OCI-LY3 (cell line): Measurements from ENCODE around the gene EPS8L1.
A peak's percentile ranks its signal among the peaks of the same experiment; 100 is the strongest.

Experiments used
- EZH2phosphoT487 ChIP-seq: fragments of 200-600 bp; shearing (Covaris generic); IDR thresholded peaks from 2 replicates; pipeline ENCODE4 v1.6.1; 2018; ENCODE audit warnings: antibody characterized with exemption, mixed run types, low read depth
- TF ChIP-seq, protein P1 (sequence below): fragments of 200-600, 300-600 bp; sonication (generic); IDR thresholded peaks from 2 replicates; pipeline ENCODE4 v1.5.1; 2014; ENCODE audit warnings: antibody characterized with exemption, low read length, low read depth

DNA sequence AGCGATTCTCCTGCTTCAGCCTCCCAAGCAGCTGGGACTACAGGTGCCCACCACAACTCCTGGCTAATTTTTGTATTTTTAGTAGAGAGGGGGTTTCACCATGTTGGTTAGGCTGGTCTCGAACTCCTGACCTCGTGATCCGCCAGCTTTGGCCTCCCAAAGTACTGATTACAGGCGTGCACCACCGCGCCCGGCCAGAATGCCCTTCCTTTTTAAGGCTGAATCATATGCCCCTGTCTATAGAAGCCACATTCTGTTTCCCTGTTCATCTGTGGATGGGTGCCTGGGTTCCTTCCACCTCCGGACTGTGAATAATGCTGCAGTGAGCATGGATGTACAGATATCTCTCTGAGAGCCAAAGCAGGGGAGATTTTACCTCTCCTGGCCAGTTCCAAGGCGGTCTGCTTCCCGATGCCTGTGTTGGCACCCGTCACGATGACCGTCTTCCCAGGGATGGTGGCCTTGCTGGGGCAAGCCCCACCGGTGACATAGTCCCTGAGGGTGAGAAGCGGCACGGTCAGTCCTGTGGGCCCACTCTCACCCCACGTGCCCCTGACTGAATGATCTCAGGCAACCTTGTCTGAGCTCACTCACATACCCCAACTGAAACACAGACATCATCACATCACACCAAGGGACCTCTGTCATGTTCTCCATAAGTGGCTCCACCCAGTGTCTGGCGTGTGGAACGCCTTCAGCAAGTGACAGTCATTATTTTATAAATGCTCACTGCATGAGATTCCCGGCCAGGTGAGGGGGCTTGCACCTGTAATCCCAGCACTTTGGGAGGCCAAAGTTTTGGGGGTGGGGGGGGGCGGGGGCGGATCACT, 16.7 kb upstream of the EPS8L1 start:
- no peak for TF ChIP-seq EZH2phosphoT487
- TF ChIP-seq, protein P1, sequence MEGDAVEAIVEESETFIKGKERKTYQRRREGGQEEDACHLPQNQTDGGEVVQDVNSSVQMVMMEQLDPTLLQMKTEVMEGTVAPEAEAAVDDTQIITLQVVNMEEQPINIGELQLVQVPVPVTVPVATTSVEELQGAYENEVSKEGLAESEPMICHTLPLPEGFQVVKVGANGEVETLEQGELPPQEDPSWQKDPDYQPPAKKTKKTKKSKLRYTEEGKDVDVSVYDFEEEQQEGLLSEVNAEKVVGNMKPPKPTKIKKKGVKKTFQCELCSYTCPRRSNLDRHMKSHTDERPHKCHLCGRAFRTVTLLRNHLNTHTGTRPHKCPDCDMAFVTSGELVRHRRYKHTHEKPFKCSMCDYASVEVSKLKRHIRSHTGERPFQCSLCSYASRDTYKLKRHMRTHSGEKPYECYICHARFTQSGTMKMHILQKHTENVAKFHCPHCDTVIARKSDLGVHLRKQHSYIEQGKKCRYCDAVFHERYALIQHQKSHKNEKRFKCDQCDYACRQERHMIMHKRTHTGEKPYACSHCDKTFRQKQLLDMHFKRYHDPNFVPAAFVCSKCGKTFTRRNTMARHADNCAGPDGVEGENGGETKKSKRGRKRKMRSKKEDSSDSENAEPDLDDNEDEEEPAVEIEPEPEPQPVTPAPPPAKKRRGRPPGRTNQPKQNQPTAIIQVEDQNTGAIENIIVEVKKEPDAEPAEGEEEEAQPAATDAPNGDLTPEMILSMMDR, result peak; percentile 34
